HCT116 (cell line): Measurements from ENCODE around the gene GRK1. TPM values are rescaled to one million over a fixed set of nuclear protein-coding genes. Genes with fewer than 3 reads are reported as not detected.

Experiments used
- ATAC-seq: fragments of 200-7000 bp; cut with Tn5 transposase; 2 replicates; pipeline ENCODE4 v1.9.1; 2020; ENCODE audit warnings: mild to moderate bottlenecking, moderate library complexity
- BruUV-seq: library from RNA; stranded (reverse); fragments of 400-500 nt; replicated peaks from 2 replicates; lab custom pipeline; 2021; lab: Mats Ljungman, UMichigan
- CTCF ChIA-PET: fragments of 300-600 bp; sonication (Branson Sonifier 250); formaldehyde crosslinking; loops from one replicate; lab custom pipeline; 2021; ENCODE audit warnings: antibody characterized with exemption; lab: Charles Lee
- POLR2A ChIA-PET: fragments of 300-600, 350-600 bp; sonication (Branson Sonifier 250); formaldehyde crosslinking; loops from one replicate; lab custom pipeline; 2021; ENCODE audit warnings: antibody characterized with exemption; lab: Charles Lee
- RAD21 ChIA-PET, 2 experiments: fragments of 300-600 bp; sonication (Branson Sonifier 250); formaldehyde crosslinking; loops; one replicate each; lab custom pipeline; 2023; ENCODE audit warnings: low total read pairs in 2 of 2; ENCODE audit not compliant: uncharacterized antibody in 2 of 2, unreplicated experiment in 2 of 2, low non-redundant PET in 1 of 2; lab: Charles Lee
- DNase-seq: peaks from one replicate; pipeline ENCODE4 v3.0.0-alpha.2; 2010; ENCODE audit warnings: low read depth, low spot score
- H2AFZ ChIP-seq: fragments of 200-600 bp; shearing (Covaris generic), sonication (generic); 2 replicates; pipeline ENCODE4 v1.6.1; 2017; ENCODE audit warnings: low read depth, mixed run types, mixed read lengths, antibody characterized with exemption, low read length; ENCODE audit not compliant: poor library complexity, severe bottlenecking
- H3K27ac ChIP-seq: 2 replicates; pipeline ENCODE4 v1.5.1; 2012; ENCODE audit warnings: low read depth, low read length
- H3K27me3 ChIP-seq: fragments of 200-600 bp; sonication (generic); 2 replicates; pipeline ENCODE4 v1.6.1; 2016; ENCODE audit warnings: mixed run types, low read length, mixed read lengths; ENCODE audit not compliant: insufficient read depth
- H3K36me3 ChIP-seq, 2 experiments: fragments of 200-500 bp in 1 of 2; fragments of 200-600 bp in 1 of 2; sonication (Bioruptor generic) in 1 of 2; sonication (generic) in 1 of 2; 2 replicates each; pipeline versions ENCODE4 v1.5.1 to v1.6.1; 2014 to 2016; ENCODE audit warnings: low read length in 2 of 2, inconsistent platforms in 1 of 2, mixed read lengths in 1 of 2, mixed run types in 1 of 2; ENCODE audit not compliant: insufficient read depth in 2 of 2, control insufficient read depth in 1 of 2
- H3K4me1 ChIP-seq, 2 experiments: fragments of 200-600 bp in 1 of 2; sonication (generic) in 1 of 2; 2 replicates each; pipeline versions ENCODE4 v1.5.1 to v1.6.1; 2012 to 2017; ENCODE audit warnings: low read length in 2 of 2, inconsistent platforms in 1 of 2, mild to moderate bottlenecking in 1 of 2, mixed read lengths in 1 of 2, mixed run types in 1 of 2, moderate library complexity in 1 of 2; ENCODE audit not compliant: insufficient read depth in 2 of 2, control insufficient read depth in 1 of 2
- H3K4me2 ChIP-seq: fragments of 200-600 bp; sonication (generic); 2 replicates; pipeline ENCODE4 v1.6.1; 2017; ENCODE audit warnings: mixed run types, low read length, mixed read lengths
- H3K4me3 ChIP-seq, 2 experiments: fragments of 200-600 bp in 1 of 2; sonication (generic) in 1 of 2; replicated peaks in 1 of 2; 2 replicates each; pipeline ENCODE4 v1.5.1; 2011 to 2016; ENCODE audit warnings: low read length in 2 of 2, control low read depth in 1 of 2, low read depth in 1 of 2, mild to moderate bottlenecking in 1 of 2, mixed read lengths in 1 of 2, mixed run types in 1 of 2
- H3K79me2 ChIP-seq: fragments of 200-600 bp; sonication (generic); 2 replicates; pipeline ENCODE4 v1.6.1; 2017; ENCODE audit warnings: mild to moderate bottlenecking, mixed run types, low read length, moderate library complexity, mixed read lengths; ENCODE audit not compliant: insufficient read depth
- H3K9ac ChIP-seq: fragments of 200-600 bp; sonication (generic); 2 replicates; pipeline ENCODE4 v1.6.1; 2016; ENCODE audit warnings: low read length, mixed read lengths
- H3K9me2 ChIP-seq: fragments of 200-600 bp; sonication (generic), shearing (Covaris generic); 2 replicates; pipeline ENCODE4 v1.6.1; 2017; ENCODE audit warnings: mixed run types, mild to moderate bottlenecking, moderate library complexity; ENCODE audit not compliant: insufficient read depth
- H3K9me3 ChIP-seq, 2 experiments: fragments of 200-500 bp in 1 of 2; fragments of 200-600 bp in 1 of 2; sonication (Bioruptor generic) in 1 of 2; sonication (generic) in 1 of 2; 2 replicates each; pipeline ENCODE4 v1.6.1; 2014 to 2017; ENCODE audit warnings: low read length in 2 of 2, mixed read lengths in 2 of 2, inconsistent platforms in 1 of 2, low read depth in 1 of 2, mild to moderate bottlenecking in 1 of 2, mixed run types in 1 of 2, moderate library complexity in 1 of 2; ENCODE audit not compliant: control insufficient read depth in 1 of 2, insufficient read depth in 1 of 2
- H4K20me1 ChIP-seq: fragments of 200-600 bp; sonication (generic), shearing (Covaris generic); 2 replicates; pipeline ENCODE4 v1.6.1; 2017; ENCODE audit warnings: mixed run types, mild to moderate bottlenecking, moderate library complexity; ENCODE audit not compliant: insufficient read depth
- CEBPB ChIP-seq: IDR thresholded peaks from 2 replicates; pipeline ENCODE4 v1.6.1; 2012; ENCODE audit warnings: low read depth
- CTCF ChIP-seq, 3 experiments: fragments of 200-600 bp in 1 of 3; sonication (generic) in 1 of 3; IDR thresholded peaks in 2 of 3; conservative IDR thresholded peaks in 1 of 3; 2 replicates each; pipeline ENCODE4 v1.5.1; 2012 to 2017; ENCODE audit warnings: low read depth in 2 of 3, low read length in 2 of 3, antibody characterized with exemption in 1 of 3, borderline replicate concordance in 1 of 3, control low read depth in 1 of 3, mild to moderate bottlenecking in 1 of 3, mixed read lengths in 1 of 3, mixed run types in 1 of 3, moderate library complexity in 1 of 3; ENCODE audit not compliant: insufficient read depth in 1 of 3
- EGR1 ChIP-seq: IDR thresholded peaks from 2 replicates; pipeline ENCODE4 v1.6.1; 2012; ENCODE audit warnings: low read depth
- JUND ChIP-seq: IDR thresholded peaks from 2 replicates; pipeline ENCODE4 v1.6.1; 2012
- REST ChIP-seq: IDR thresholded peaks from 2 replicates; pipeline ENCODE4 v1.6.1; 2012; ENCODE audit warnings: low read depth
- YY1 ChIP-seq: IDR thresholded peaks from 2 replicates; pipeline ENCODE4 v1.6.1; 2011; ENCODE audit warnings: low read length, low read depth, moderate library complexity, mild to moderate bottlenecking; ENCODE audit not compliant: insufficient replicate concordance; ENCODE audit errors: extremely low read depth
- ZNF274 ChIP-seq: fragments of 200-500 bp; sonication (Bioruptor generic); IDR thresholded peaks from 2 replicates; pipeline ENCODE4 v1.6.1; 2014; ENCODE audit warnings: mild to moderate bottlenecking, low read depth, low read length, inconsistent platforms
- intact Hi-C: fragments of 100-400 bp; cut with micrococcal nuclease; formaldehyde crosslinking; loops from 2 replicates; pipeline ENCODE4 v1.10.0; 2022
- total RNA-seq: library from RNA; stranded (reverse); gene quantifications from one replicate; pipeline ENCODE4 v1.2.1, GENCODE V29; 2021; ENCODE audit not compliant: unreplicated experiment

The GRK1 gene
- total RNA-seq, 1 experiment from 2014 or later: not detected

DNA sequence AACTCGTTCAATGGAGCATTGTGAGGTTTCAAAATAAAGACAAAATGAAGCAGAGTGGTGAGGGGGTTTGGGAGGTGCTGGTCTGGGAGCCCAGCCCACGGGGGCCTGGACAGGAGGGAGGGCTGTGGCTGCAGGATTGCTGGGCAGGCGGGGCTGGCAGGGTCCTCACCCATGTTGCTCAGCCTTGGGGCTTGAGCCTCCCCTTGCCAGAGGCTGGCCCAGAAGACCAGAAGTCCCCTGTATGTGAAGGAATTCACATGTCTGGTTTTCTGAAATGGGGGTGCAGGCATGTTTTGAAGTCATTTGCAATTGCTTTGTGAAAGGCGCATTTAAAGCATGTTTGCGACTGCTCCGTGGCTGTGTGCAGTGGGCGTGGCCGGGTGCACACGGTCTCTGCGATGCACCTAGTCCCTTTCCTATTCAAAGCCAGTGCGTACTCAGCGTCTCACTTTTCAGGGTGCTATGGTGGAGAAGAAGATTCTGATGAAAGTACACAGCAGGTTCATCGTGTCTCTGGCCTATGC, 2.3 kb downstream of the GRK1 start:
- Histone ChIP-seq H3K4me2 (no peak overlapping the region), H3K4me3 (no peak overlapping the region), H2AFZ (no peak overlapping the region), H3K9me3 (no peaks in the 10 kb centered on the region; a peak in 1 of 4 replicates), H3K9me2 (no peaks in the 10 kb centered on the region), H4K20me1 (no peaks in the 10 kb centered on the region), H3K79me2 (no peaks in the 10 kb centered on the region), H3K27me3 (no peaks in the 10 kb centered on the region), H3K36me3 (no peaks in the 10 kb centered on the region), H3K4me1 (no peaks in the 10 kb centered on the region), H3K27ac (no peak overlapping the region), H3K9ac (no peak overlapping the region)
- no peak for TF ChIP-seq CTCF (IDR thresholded peaks at IDR 0.05 in 2 of 3, conservative IDR thresholded peaks at IDR 0.05 in 1 of 3; ENCODE audit: borderline replicate concordance in 1 of 3, insufficient read depth in 1 of 3, low read depth in 2 of 3, low read length in 2 of 3)
- no peak for TF ChIP-seq JUND
- no peak for TF ChIP-seq REST
- TF ChIP-seq YY1: no peak
- no peak for TF ChIP-seq EGR1
- TF ChIP-seq ZNF274: no peak
- no peak for TF ChIP-seq CEBPB
- BruUV-seq: no TSS peak
- no peak for DNase-seq
- ChIA-PET POLR2A (no interaction called here), CTCF (no interaction called here), RAD21 (no interaction called here)
- intact Hi-C loops: no loop called here
- ATAC-seq: no peak
